HepG2 (cell line): Measurements from ENCODE around the gene E2F1. TPM values are rescaled to one million over a fixed set of nuclear protein-coding genes. Genes with fewer than 3 reads are reported as not detected.
A peak's percentile ranks its signal among the peaks of the same experiment; 100 is the strongest.

ENCODE experiments used
- BORCS8-MEF2B ChIP-seq: sonication (generic); formaldehyde crosslinking; IDR thresholded peaks from 2 replicates; pipeline ENCODE4 v1.8.0; 2022; ENCODE audit warnings: mild to moderate bottlenecking, missing genetic modification reagents
- CTCF ChIP-seq: sonication (generic); formaldehyde crosslinking; IDR thresholded peaks from 2 replicates; pipeline ENCODE4 v1.5.0; 2020; ENCODE audit warnings: mild to moderate bottlenecking, missing genetic modification reagents, moderate library complexity
- DBP ChIP-seq: sonication (generic); formaldehyde crosslinking; IDR thresholded peaks from 2 replicates; pipeline ENCODE4 v1.4.0; 2020; ENCODE audit warnings: missing genetic modification reagents; ENCODE audit errors: not compliant biosample characterization
- FOSL2 ChIP-seq: sonication (generic); formaldehyde crosslinking; IDR thresholded peaks from 2 replicates; pipeline ENCODE4 v1.4.0; 2020; ENCODE audit warnings: missing genetic modification reagents
- FOXC1 ChIP-seq: sonication (generic); formaldehyde crosslinking; IDR thresholded peaks from 2 replicates; pipeline ENCODE4 v1.8.0; 2022; ENCODE audit warnings: mild to moderate bottlenecking, missing genetic modification reagents, borderline replicate concordance
- GFI1 ChIP-seq: sonication (generic); formaldehyde crosslinking; IDR thresholded peaks from 2 replicates; pipeline ENCODE4 v1.5.0; 2020; ENCODE audit warnings: missing genetic modification reagents, mild to moderate bottlenecking, borderline replicate concordance
- IKZF4 ChIP-seq: sonication (generic); formaldehyde crosslinking; IDR thresholded peaks from 2 replicates; pipeline ENCODE4 v1.5.1; 2020; ENCODE audit warnings: borderline replicate concordance, mild to moderate bottlenecking, low read depth, missing genetic modification reagents; ENCODE audit errors: not compliant biosample characterization
- KLF13 ChIP-seq: sonication (generic); formaldehyde crosslinking; IDR thresholded peaks from 2 replicates; pipeline ENCODE4 v1.4.0; 2020; ENCODE audit warnings: mild to moderate bottlenecking, missing genetic modification reagents
- LBX2 ChIP-seq: sonication (generic); formaldehyde crosslinking; IDR thresholded peaks from 2 replicates; pipeline ENCODE4 v1.5.0; 2020; ENCODE audit warnings: missing genetic modification reagents, mild to moderate bottlenecking, borderline replicate concordance
- MED13 ChIP-seq: sonication (generic); formaldehyde crosslinking; IDR thresholded peaks from 2 replicates; pipeline ENCODE4 v1.5.0; 2020; ENCODE audit warnings: missing genetic modification reagents
- MTF1 ChIP-seq: sonication (generic); formaldehyde crosslinking; IDR thresholded peaks from 2 replicates; pipeline ENCODE4 v1.5.0; 2020; ENCODE audit warnings: missing genetic modification reagents
- MXD4 ChIP-seq: IDR thresholded peaks from 2 replicates; pipeline ENCODE4 v1.6.1; 2016; ENCODE audit warnings: mild to moderate bottlenecking, missing biosample characterization, missing genetic modification reagents
- NCOA1 ChIP-seq: sonication (generic); formaldehyde crosslinking; IDR thresholded peaks from 2 replicates; pipeline ENCODE4 v1.9.0; 2021; ENCODE audit warnings: missing genetic modification reagents
- PHF5A ChIP-seq: IDR thresholded peaks from one replicate; pipeline ENCODE4 v1.6.1; 2018; ENCODE audit warnings: low read depth, missing genetic modification reagents; ENCODE audit not compliant: unreplicated experiment
- RBFOX2 ChIP-seq: fragments of 200-400 bp; formaldehyde crosslinking; IDR thresholded peaks from 2 replicates; pipeline ENCODE4 v1.6.1; 2017; ENCODE audit warnings: low read depth, mild to moderate bottlenecking, low read length
- TBX2 ChIP-seq: sonication (generic); formaldehyde crosslinking; IDR thresholded peaks from 2 replicates; pipeline ENCODE4 v1.5.0; 2020; ENCODE audit warnings: missing genetic modification reagents, mild to moderate bottlenecking, borderline replicate concordance
- TRIM24 ChIP-seq: sonication (generic); formaldehyde crosslinking; IDR thresholded peaks from 2 replicates; pipeline ENCODE4 v1.8.0; 2022; ENCODE audit warnings: mild to moderate bottlenecking, missing genetic modification reagents
- ZBTB20 ChIP-seq: sonication (generic); formaldehyde crosslinking; IDR thresholded peaks from 2 replicates; pipeline ENCODE4 v1.8.1; 2023; ENCODE audit warnings: missing genetic modification reagents, low read depth, mild to moderate bottlenecking, borderline replicate concordance
- ZBTB21 ChIP-seq: sonication (generic); formaldehyde crosslinking; IDR thresholded peaks from 2 replicates; pipeline ENCODE4 v1.4.0; 2020; ENCODE audit warnings: missing genetic modification reagents
- ZBTB7B ChIP-seq: sonication (generic); formaldehyde crosslinking; IDR thresholded peaks from 2 replicates; pipeline ENCODE4 v1.4.0; 2020; ENCODE audit warnings: missing genetic modification reagents
- ZNF20 ChIP-seq: sonication (generic); formaldehyde crosslinking; IDR thresholded peaks from 2 replicates; pipeline ENCODE4 v1.4.0; 2020; ENCODE audit warnings: mild to moderate bottlenecking, moderate library complexity, missing genetic modification reagents
- ZNF317 ChIP-seq: sonication (generic); formaldehyde crosslinking; IDR thresholded peaks from 2 replicates; pipeline ENCODE4 v1.5.0; 2020; ENCODE audit warnings: mild to moderate bottlenecking, missing genetic modification reagents
- ZNF468 ChIP-seq: sonication (generic); formaldehyde crosslinking; IDR thresholded peaks from 2 replicates; pipeline ENCODE4 v1.8.0; 2022; ENCODE audit warnings: mild to moderate bottlenecking, moderate library complexity, missing genetic modification reagents
- ZNF691 ChIP-seq: sonication (generic); formaldehyde crosslinking; IDR thresholded peaks from 2 replicates; pipeline ENCODE4 v1.4.0; 2020; ENCODE audit warnings: missing genetic modification reagents, low read depth, mild to moderate bottlenecking, borderline replicate concordance
- ZNF776 ChIP-seq: sonication (generic); formaldehyde crosslinking; IDR thresholded peaks from 2 replicates; pipeline ENCODE4 v1.4.0; 2020; ENCODE audit warnings: mild to moderate bottlenecking, missing genetic modification reagents
- ZNF839 ChIP-seq: sonication (generic); formaldehyde crosslinking; IDR thresholded peaks from 2 replicates; pipeline ENCODE4 v1.4.0; 2020; ENCODE audit warnings: missing genetic modification reagents, mild to moderate bottlenecking, borderline replicate concordance
- polyA plus RNA-seq, 8 experiments: library from polyadenylated mRNA; depleted of rRNA in 3 of 8; stranded (reverse) in 7 of 8; unstranded in 1 of 8; fragments of >200 nt; fragmentation: Illumina TruSeq in 4 of 8; extraction: Trizol in 4 of 8; gene quantifications; 2 replicates each; pipeline versions ENCODE4 v1.2.1 to v1.2.3, GENCODE V29; 2011 to 2016; ENCODE audit warnings: low read depth in 4 of 8, missing spikeins in 1 of 8, mixed read lengths in 1 of 8; ENCODE audit not compliant: insufficient read depth in 1 of 8
- total RNA-seq, 5 experiments: library from RNA; depleted of rRNA; stranded (reverse); fragments of >200 nt; fragmentation: Illumina TruSeq; extraction: Trizol; gene quantifications; 2 replicates each; pipeline ENCODE4 v1.2.3, GENCODE V29; 2016; ENCODE audit warnings: low read depth in 1 of 5

E2F1 gene
- total and polyA plus RNA-seq, 2 of the 13 experiments (the other 11 are each of a cell fraction or from before 2014, with no cell fraction given), result 25.5 to 39.4 TPM

- no peak; the same call in 1 of the 2 replicates for TF ChIP-seq LBX2
- no peak; the same call in 1 of the 2 replicates for TF ChIP-seq MXD4
- no peak for TF ChIP-seq ZBTB20 (CRISPR knock-in tag)
- peak; percentile 94; the same call in 1 of the 2 replicates for TF ChIP-seq KLF13 (CRISPR knock-in tag)
- TF ChIP-seq MTF1 (CRISPR knock-in tag), result 0 out of 2 replicates have a peak, but pooled peaks have one; percentile 47
- no peak for TF ChIP-seq PHF5A
- no peak for TF ChIP-seq ZNF20 (CRISPR knock-in tag)
- peak; percentile 67; the same call in 1 of the 2 replicates for TF ChIP-seq RBFOX2
- peak; percentile 62; the same call in 1 of the 2 replicates for TF ChIP-seq ZNF839
- 0 out of 2 replicates have a peak, but pooled peaks have one; percentile 21 for TF ChIP-seq ZBTB7B
- TF ChIP-seq NCOA1, result no peak
- TF ChIP-seq ZNF468, result no peak
- TF ChIP-seq DBP (CRISPR knock-in tag), result peak; percentile 74
- peak; percentile 47; the same call in 1 of the 2 replicates for TF ChIP-seq CTCF (CRISPR knock-in tag)
- TF ChIP-seq ZNF691, result peak; percentile 62; the same call in 1 of the 2 replicates
- no peak; the same call in none of the 2 replicates for TF ChIP-seq BORCS8-MEF2B (CRISPR knock-in tag)
- 0 out of 2 replicates have a peak, but pooled peaks have one; percentile 76 for TF ChIP-seq MED13 (CRISPR knock-in tag)
- 0 out of 2 replicates have a peak, but pooled peaks have one; percentile 21 for TF ChIP-seq GFI1 (CRISPR knock-in tag)
- 0 out of 2 replicates have a peak, but pooled peaks have one; percentile 33 for TF ChIP-seq ZBTB21 (CRISPR knock-in tag)
- TF ChIP-seq IKZF4 (CRISPR knock-in tag), result peak; percentile 24
- no peak for TF ChIP-seq TRIM24 (CRISPR knock-in tag)
- 0 out of 2 replicates have a peak, but pooled peaks have one; percentile 36 for TF ChIP-seq ZNF317 (CRISPR knock-in tag)
- TF ChIP-seq ZNF776, result no peak; the same call in 1 of the 2 replicates
- peak; percentile 52; the same call in 1 of the 2 replicates for TF ChIP-seq TBX2
- 0 out of 2 replicates have a peak, but pooled peaks have one; percentile 6 for TF ChIP-seq FOSL2
- peak; percentile 78; the same call in 1 of the 2 replicates for TF ChIP-seq FOXC1
These were observed 671 bp downstream of the E2F1 start (continued) for GRCh38 chr20:33685328-33686099.
